Measurements from ENCODE around the gene COPS8. TPM values are rescaled to one million over a fixed set of nuclear protein-coding genes. Genes with fewer than 3 reads are reported as not detected.

Gene COPS8
- total and polyA plus RNA-seq, 2 of the 8 experiments (the other 6 are each of a cell fraction or from before 2014, with no cell fraction given), result 59.3 to 67.5 TPM

DNA sequence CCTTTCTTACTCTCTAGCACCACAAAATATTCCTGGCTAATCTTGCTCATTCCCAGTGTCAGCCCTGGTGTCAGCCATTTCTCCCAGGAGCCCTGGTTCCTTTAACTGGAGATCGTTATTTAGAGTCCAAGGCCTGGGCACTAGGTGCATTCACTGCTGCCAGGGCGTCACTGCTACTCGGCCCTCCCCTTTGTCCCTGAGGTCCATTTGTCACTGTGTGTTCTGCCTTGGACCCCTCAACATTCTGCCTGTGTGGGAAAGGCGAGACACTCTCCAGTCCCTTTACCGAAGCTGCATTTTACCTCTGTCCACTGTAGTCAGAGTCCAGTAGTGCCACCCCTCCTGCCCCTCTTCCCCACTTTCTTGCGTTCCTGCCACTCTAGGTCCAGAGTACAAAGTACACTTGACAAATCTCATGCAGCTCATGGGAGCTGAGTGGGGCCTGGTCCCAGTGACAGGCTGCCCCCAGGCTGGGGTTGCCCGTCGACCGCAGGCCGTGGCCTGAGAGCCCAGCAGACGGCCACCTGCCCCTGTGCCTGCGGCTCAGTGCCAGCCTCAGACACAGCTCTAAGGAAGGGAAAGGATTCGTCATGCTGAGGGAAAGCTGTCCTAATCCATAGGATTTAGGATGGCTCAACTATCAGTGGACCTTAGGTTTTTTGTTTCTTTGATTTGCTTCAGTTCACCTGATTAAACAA is 52.1 kb downstream of the COPS8 start:
- WGBS, 2 experiments (ENCODE audit: extremely low coverage in 1 of 2, insufficient coverage in 1 of 2, insufficient read length in 1 of 2, insufficient replicate concordance in 2 of 2, low coverage in 1 of 2, low lambda C conversion rate in 2 of 2, missing lambda C conversion rate in 1 of 2), result 92% methylated on average over 13 of the region's 13 CpGs; no CpG with 5 or more reads in 1 of the 2 experiments

More for the DNA sequence above, 52.1 kb downstream of the COPS8 start:
- H3K4me1 ChIP-seq (replicated peaks in 1 of 4; ENCODE audit: control insufficient read depth in 3 of 4, insufficient read depth in 4 of 4, low read length in 3 of 4), result no peaks in the 10 kb centered on the region; a peak in 2 of 7 replicates
- H3K18ac ChIP-seq (ENCODE audit: extremely low read depth, low read length), result no peak overlapping the region
- H3K4me3 ChIP-seq (ENCODE audit: extremely low read depth in 1 of 4, insufficient read depth in 2 of 4, low read depth in 3 of 4, low read length in 4 of 4), result no peak overlapping the region
- no peak overlapping the region for H3K56ac ChIP-seq (replicated peaks; ENCODE audit: insufficient read length, low read depth, low read length)
- peaks cover 0 to 3% (median 0%) of the 10 kb centered on the region in 4 experiments; a peak in 1 of 7 replicates for H3K27me3 ChIP-seq (replicated peaks in 1 of 4; ENCODE audit: control insufficient read depth in 3 of 4, extremely low read depth in 1 of 4, insufficient read depth in 3 of 4, low read length in 3 of 4)
- no peak overlapping the region for H3K27ac ChIP-seq (ENCODE audit: low read depth, low read length)
- H2BK120ac ChIP-seq (replicated peaks; ENCODE audit: low read depth, low read length), result no peak overlapping the region
- no peak for FAIRE-seq
- no peak overlapping the region for H2BK15ac ChIP-seq (ENCODE audit: low read length)
- no peaks in the 10 kb centered on the region for H3K79me2 ChIP-seq (ENCODE audit: control insufficient read depth in 1 of 2, insufficient read depth in 2 of 2, low read length in 2 of 2)
- TF ChIP-seq CBX8 (IDR thresholded peaks at IDR 0.05; ENCODE audit: borderline replicate concordance, low read depth, low read length) (no peak), SP4 (IDR thresholded peaks at IDR 0.05; ENCODE audit: low read length) (no peak), HDAC2 (IDR thresholded peaks at IDR 0.05; ENCODE audit: borderline replicate concordance in 1 of 2, low read depth in 2 of 2, low read length in 2 of 2) (no peak), SIX5 (IDR thresholded peaks at IDR 0.05; ENCODE audit: low read depth, low read length) (no peak), EP300 (IDR thresholded peaks at IDR 0.05; ENCODE audit: borderline replicate concordance in 1 of 2, low read depth in 2 of 2, low read length in 2 of 2) (no peak), SAP30 (IDR thresholded peaks at IDR 0.05; ENCODE audit: insufficient read depth, insufficient replicate concordance, low read length) (no peak), POLR2AphosphoS5 (IDR thresholded peaks at IDR 0.05; ENCODE audit: low read depth, low read length) (no peak), SP1 (IDR thresholded peaks at IDR 0.05; ENCODE audit: low read depth, low read length) (no peak), SIRT6 (IDR thresholded peaks at IDR 0.05; ENCODE audit: low read length) (no peak), POU5F1 (IDR thresholded peaks at IDR 0.05; ENCODE audit: low read depth, low read length) (no peak)
- TF ChIP-seq, protein P1, sequence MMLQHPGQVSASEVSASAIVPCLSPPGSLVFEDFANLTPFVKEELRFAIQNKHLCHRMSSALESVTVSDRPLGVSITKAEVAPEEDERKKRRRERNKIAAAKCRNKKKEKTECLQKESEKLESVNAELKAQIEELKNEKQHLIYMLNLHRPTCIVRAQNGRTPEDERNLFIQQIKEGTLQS (IDR thresholded peaks at IDR 0.05; ENCODE audit: insufficient read depth, low read depth, low read length), result no peak
- H4K5ac ChIP-seq (ENCODE audit: insufficient read length, low read depth, low read length), result no peak overlapping the region
- H2BK12ac ChIP-seq (ENCODE audit: low read depth, low read length), result no peak overlapping the region
- no peak overlapping the region for H2BK20ac ChIP-seq (ENCODE audit: low read length)
- H2AK5ac ChIP-seq (ENCODE audit: low read depth, low read length), result no peak overlapping the region
- no peaks in the 10 kb centered on the region; a peak in 1 of 8 replicates for H3K36me3 ChIP-seq (ENCODE audit: control insufficient read depth in 2 of 4, insufficient read depth in 4 of 4, low read length in 3 of 4)
- no peak overlapping the region for H2AFZ ChIP-seq (ENCODE audit: low read length)
- CTCF ChIA-PET (ENCODE audit: partially characterized antibody), result interaction anchor here (1.5 kb wide), 1 partner anchor 16 kb away, joined by 5 read pairs; no protein-coding TSS in a partner anchor
- POLR2A ChIA-PET (ENCODE audit: partially characterized antibody), result interaction anchor here (1.4 kb wide), 1 partner anchor 52 kb away, joined by 3 read pairs; the partner anchor contains the start of gene COPS8
- DNase-seq (ENCODE audit: low read depth in 1 of 2, low spot score in 2 of 2), result no peak
- H3K4ac ChIP-seq (replicated peaks; ENCODE audit: insufficient read length, low read depth, low read length), result no peak overlapping the region
- no peak overlapping the region for H4K91ac ChIP-seq (replicated peaks; ENCODE audit: insufficient read length, low read length)
- peaks cover 3% of the 10 kb centered on the region; the same call in 1 of the 2 replicates for H3K79me1 ChIP-seq (ENCODE audit: low read depth, low read length)
- H4K20me1 ChIP-seq (replicated peaks in 1 of 2; ENCODE audit: control insufficient read depth in 1 of 2, insufficient read depth in 2 of 2, low read length in 2 of 2), result peaks cover 0 to 3% of the 10 kb centered on the region in 2 experiments
- H3K23me2 ChIP-seq (ENCODE audit: low read depth, low read length), result no peaks in the 10 kb centered on the region; the same call in 1 of the 2 replicates
- H3K23ac ChIP-seq (ENCODE audit: insufficient read length), result no peak overlapping the region
- H3K14ac ChIP-seq (ENCODE audit: insufficient read length), result no peak overlapping the region
- no peak overlapping the region for H2BK5ac ChIP-seq (ENCODE audit: low read depth, low read length)
- H3K9me3 ChIP-seq (ENCODE audit: insufficient read depth in 2 of 2, low read depth in 1 of 2, low read length in 1 of 2), result no peaks in the 10 kb centered on the region
- H4K8ac ChIP-seq (ENCODE audit: extremely low read depth, insufficient read depth, low read length), result no peak overlapping the region
- H3K4me2 ChIP-seq (ENCODE audit: insufficient read depth in 1 of 2, low read depth in 2 of 2, low read length in 2 of 2), result no peak overlapping the region
- no peak overlapping the region for H3K9ac ChIP-seq (replicated peaks in 1 of 4; ENCODE audit: extremely low read depth in 1 of 4, low read depth in 3 of 4, low read length in 3 of 4)

All from H1 (cell line).